Motor neuron (in vitro differentiated cells): ENCODE data around the gene PIAS1. TPM values are rescaled to one million over a fixed set of nuclear protein-coding genes. Genes with fewer than 3 reads are reported as not detected.
"Not testable (repeated sequence)": the region's sequence is repeated elsewhere in the genome, so short reads cannot be mapped to it uniquely, and the experiment has no call there.

Experiments
- ATAC-seq, 8 experiments: fragments of 200-7000 bp; cut with Tn5 transposase; replicated peaks in 6 of 8; 2 replicates each; pipeline ENCODE4 v1.8.0; 2021; ENCODE audit warnings: mild to moderate bottlenecking in 8 of 8, moderate library complexity in 8 of 8
- H3K27ac ChIP-seq, 2 donors: fragments of 250-450 bp; sonication (Bioruptor Pico); 2 replicates each; pipeline ENCODE4 v1.9.0; 2021; ENCODE audit warnings: antibody characterized with exemption in 2 of 2, mild to moderate bottlenecking in 2 of 2, moderate library complexity in 1 of 2
- H3K4me1 ChIP-seq, 2 donors: fragments of 250-450 bp; sonication (Bioruptor Pico); replicated peaks in 1 of 2; 2 replicates each; pipeline ENCODE4 v1.6.1; 2021; ENCODE audit warnings: antibody characterized with exemption in 2 of 2, mild to moderate bottlenecking in 2 of 2, moderate library complexity in 1 of 2
- H3K4me3 ChIP-seq, 5 donors: fragments of 250-450 bp; sonication (Bioruptor Pico); 2 replicates each; pipeline ENCODE4 v1.9.0; 2021; ENCODE audit warnings: antibody characterized with exemption in 5 of 5, mild to moderate bottlenecking in 5 of 5, moderate library complexity in 4 of 5
- WGBS, 10 experiments: fragments of 450-650 bp; shearing (Covaris generic); methylation state at CpG; one replicate each; pipeline ENCODE4 v1.0.0; 2022; 5-methylcytosine and 5-hydroxymethylcytosine counted together
- in situ Hi-C, 9 experiments: fragments of 400-800 bp; cut with MboI; loops; one replicate each; pipeline ENCODE4 v1.15.0; 2021; ENCODE audit warnings: low sequenced_read_pairs in 9 of 9, low pct_unique_long_range_greater_than_20kb in 2 of 9; ENCODE audit not compliant: unreplicated experiment in 9 of 9
- total RNA-seq, 8 experiments: library from RNA; unstranded; fragments of 300-600 nt; gene quantifications; 2 replicates each; pipeline versions ENCODE4 v1.2.3 to v1.2.4, GENCODE V29; 2022

PIAS1 gene
- total RNA-seq, 8 experiments from 2014 or later = 20.5 to 47.4 (median 31.3) TPM

DNA sequence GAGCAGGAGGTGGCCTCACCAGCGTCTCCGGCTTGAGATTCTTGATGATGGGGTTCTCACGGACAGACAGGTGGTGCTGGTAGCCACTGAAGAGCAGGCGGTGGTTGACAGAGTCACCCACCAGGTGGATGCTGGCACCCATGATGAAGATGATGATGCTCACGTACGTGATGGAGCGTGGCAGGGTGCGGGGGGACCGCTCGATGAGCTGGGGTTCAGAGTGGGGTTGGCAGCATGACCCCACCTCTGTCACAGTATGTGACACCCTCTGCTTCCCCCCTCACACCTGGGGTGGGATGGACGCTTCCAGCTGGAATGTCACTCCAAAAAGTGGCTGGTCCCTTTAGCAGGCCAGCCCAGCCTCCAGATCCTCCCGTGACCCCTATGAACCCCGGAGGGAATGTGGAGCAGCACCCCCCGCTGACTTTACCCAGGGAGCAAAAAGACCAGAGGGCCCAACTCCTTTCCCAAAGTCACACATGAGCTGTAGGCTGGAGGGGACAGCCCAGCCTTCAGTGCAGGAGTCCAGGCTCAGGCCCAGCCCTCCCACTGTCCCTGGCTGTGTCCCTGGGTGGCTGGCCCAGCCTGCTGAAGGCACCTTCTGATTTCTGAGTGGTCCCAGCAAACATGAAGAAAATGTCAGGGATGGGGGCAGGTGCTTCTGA lies 157.7 kb downstream of the PIAS1 start:
- H3K4me3 ChIP-seq = no peak overlapping the region
- H3K27ac ChIP-seq = no peak overlapping the region
- peaks cover 0 to 9% of the 10 kb centered on the region in 2 donors for H3K4me1 ChIP-seq
- in situ Hi-C loops = no loop called here
- ATAC-seq = no peak
- 90% methylated on average over 8 of the region's 14 CpGs; no CpG with 5 or more reads in 9 of the 10 experiments for WGBS, 10 experiments

- ATAC-seq, H3K4me1 ChIP-seq, H3K27ac ChIP-seq, H3K4me3 ChIP-seq, in situ Hi-C loops: not testable (repeated sequence)
- WGBS, 10 experiments = 80 to 100% (median 96%) methylated on average over 1 to 3 of the region's 6 CpGs; no CpG with 5 or more reads in 5 of the 10 experiments
Measured at GRCh38 chr15:68213491-68213845, 159.4 kb downstream of the PIAS1 start.

DNA sequence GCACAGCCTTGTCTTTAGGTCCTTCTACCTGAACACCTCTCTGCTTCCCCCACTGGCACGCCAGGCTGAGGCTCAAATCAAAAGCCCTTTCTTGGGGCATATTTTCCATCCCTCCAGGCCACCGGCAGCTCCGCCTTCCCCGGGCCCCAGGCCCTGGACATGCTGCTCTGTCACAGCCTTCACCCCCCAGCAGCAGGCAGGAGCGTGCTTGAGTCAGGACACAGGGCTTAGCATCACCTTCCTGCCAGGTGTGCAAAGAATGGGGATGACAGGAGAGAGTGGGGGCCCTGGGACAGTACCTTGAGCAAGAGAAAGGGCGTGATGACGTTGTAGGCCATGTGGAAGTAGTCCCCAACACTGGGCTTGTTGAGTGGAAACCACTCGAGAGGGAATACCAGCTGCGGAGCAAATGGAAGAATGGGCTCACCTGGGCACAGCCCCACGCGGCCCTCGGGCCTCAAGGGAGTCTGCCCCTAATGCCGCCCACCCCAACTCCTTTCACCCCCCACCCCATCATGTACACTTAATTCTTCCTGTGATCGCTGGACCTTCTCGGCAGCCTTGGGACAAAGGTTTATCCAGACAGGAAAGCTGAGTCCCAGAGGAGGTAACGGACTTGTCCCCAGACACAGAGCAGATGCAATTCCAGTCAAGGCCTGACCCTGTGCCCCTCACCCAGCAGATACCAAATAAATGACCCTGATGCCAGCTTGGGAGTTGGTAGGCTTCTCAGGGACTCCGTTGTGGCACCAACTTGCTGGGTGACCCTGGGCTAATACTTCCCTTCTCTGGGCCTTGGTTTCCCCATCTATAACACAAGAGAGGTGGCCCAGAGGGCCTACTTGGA lies 160.1 kb downstream of the PIAS1 start:
- H3K27ac ChIP-seq = no peak overlapping the region
- in situ Hi-C loops = no loop called here
- no peak overlapping the region for H3K4me3 ChIP-seq
- WGBS, 10 experiments = 89 to 100% (median 100%) methylated on average over 1 to 5 of the region's 17 CpGs; no CpG with 5 or more reads in 3 of the 10 experiments
- ATAC-seq = no peak
- H3K4me1 ChIP-seq = peaks cover 0 to 9% of the 10 kb centered on the region in 2 donors

GRCh38 chr15:68214838-68215254 lies 160.7 kb downstream of the PIAS1 start:
- in situ Hi-C loops = no loop called here
- no peak for ATAC-seq
- Histone ChIP-seq H3K4me1 (peaks cover 0 to 9% of the 10 kb centered on the region in 2 donors), H3K27ac (no peak overlapping the region), H3K4me3 (no peak overlapping the region)
- 62 to 100% (median 95%) methylated on average over 1 to 5 of the region's 6 CpGs; no CpG with 5 or more reads in 1 of the 10 experiments for WGBS, 10 experiments

DNA sequence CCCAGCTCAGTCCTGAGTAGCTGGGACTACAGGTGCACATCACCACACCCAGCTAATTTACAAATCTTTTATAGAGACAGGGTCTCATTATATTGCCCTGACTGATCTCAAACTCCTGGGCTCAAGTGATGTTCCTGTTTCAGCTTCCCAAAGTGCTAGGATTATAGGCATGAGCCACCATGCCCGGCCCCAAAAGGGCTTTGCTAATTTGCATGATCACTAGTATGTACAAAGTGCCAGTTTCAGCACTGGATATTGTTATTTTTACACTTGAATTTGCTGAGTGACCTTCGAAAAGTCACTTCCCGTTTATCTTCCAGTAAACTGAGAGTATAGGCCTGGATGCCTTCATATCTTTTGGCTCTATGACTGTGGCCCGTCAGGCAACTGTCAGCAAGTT lies 163.2 kb downstream of the PIAS1 start:
- Histone ChIP-seq H3K4me3 (no peak overlapping the region), H3K4me1 (no peaks in the 10 kb centered on the region), H3K27ac (no peak overlapping the region)
- 91 to 100% (median 100%) methylated on average over 1 to 4 of the region's 4 CpGs; no CpG with 5 or more reads in 3 of the 10 experiments for WGBS, 10 experiments
- ATAC-seq = no peak
- in situ Hi-C loops = no loop called here

DNA sequence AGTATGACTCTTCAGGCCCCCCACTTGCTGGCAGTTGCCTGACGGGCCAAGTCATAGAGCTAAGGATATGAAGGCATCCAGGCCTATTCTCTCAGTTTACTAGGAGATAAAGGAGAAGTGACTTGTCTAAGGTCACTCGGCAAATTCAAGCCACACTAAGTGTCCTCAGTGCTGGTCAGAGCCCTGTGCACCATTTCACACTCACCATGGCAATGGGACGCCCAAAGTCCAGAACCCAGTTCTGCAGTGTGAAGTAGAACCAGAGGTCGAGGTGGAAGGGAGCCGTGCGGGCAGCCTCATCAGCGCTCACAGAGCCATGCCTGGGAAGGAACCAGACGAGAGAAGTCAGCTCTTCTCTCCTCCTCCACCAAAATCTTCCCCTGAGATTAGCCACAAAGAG lies 164.2 kb downstream of the PIAS1 start:
- in situ Hi-C loops = no loop called here
- ATAC-seq = no peak
- WGBS, 10 experiments = 75 to 100% (median 99%) methylated on average over 1 to 7 of the region's 8 CpGs; no CpG with 5 or more reads in 2 of the 10 experiments
- no peak overlapping the region for H3K4me3 ChIP-seq
- H3K4me1 ChIP-seq = peaks cover 2 to 4% of the 10 kb centered on the region in 2 donors
- H3K27ac ChIP-seq = no peak overlapping the region

DNA sequence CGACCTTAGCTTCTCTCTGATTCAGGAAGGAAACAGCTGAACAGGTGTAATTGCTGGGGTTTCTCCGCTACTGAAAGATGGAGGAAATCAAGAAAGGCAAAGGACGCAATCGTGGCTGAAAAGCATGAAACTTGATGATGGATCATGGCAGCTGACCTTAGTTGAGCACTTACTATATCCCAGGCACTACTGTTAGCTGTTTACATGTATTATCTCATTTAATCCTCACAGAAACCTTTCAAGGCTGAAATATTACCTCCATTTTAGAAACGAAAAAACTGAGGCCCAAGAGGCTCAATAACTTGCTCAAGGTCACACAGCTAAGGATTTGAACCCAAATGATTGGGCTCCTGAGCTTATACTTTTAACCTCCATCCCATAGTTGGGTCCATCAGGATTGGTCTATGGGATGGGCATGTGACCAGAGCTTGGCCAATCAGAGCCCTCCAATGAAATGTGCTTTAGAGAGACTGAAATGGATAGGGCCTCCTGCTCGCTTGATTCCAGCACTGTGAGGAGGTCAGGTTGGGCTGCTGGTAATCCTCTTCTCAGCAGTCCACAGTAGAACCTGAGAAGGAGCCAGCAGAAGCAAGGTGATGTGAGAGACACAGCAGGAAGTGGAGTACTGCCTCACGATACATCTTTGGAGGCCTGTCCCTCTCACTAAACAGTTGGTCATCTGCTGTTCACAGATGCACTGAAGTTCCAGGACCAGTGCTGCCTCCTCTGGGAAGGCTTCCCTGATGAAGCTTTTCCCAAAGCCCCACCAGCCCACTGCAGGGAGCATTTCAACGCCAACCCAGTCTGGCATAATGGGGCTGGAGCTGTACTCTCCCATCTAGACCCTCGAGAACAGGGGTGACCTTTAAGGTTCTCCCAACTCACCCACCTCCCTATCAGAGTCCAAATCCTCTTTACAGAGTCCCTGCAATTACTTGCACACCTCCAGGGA lies 165.0 kb downstream of the PIAS1 start:
- no peak for ATAC-seq
- no peak overlapping the region for H3K27ac ChIP-seq
- in situ Hi-C loops = no loop called here
- H3K4me1 ChIP-seq = peaks cover 2 to 5% of the 10 kb centered on the region in 2 donors
- 90 to 100% (median 95%) methylated on average over 2 to 5 of the region's 9 CpGs; no CpG with 5 or more reads in 1 of the 10 experiments for WGBS, 10 experiments
- no peak overlapping the region for H3K4me3 ChIP-seq

DNA sequence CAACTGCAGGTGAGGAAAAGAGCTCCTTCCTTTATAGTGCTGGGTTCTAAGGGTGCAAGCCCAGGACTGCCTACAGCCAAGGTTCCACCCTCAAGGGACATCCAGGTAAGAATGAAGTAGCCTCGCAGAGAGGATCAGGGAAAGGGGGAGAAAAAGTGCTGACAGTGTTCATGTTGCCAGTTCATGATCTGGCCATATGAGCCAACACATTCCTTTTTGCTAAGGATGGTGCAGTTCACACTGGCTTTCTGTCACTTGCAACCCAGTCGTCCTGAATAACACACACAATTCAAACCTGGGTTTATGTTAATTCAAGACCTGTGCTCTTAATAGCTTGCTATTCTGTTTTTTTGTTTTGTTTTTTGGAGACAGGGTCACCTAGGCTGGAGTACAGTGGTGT lies 166.4 kb downstream of the PIAS1 start:
- H3K4me3 ChIP-seq = no peak overlapping the region
- H3K4me1 ChIP-seq = peaks cover 2 to 5% of the 10 kb centered on the region in 2 donors
- 90 to 100% (median 95%) methylated on average over 1 to 2 of the region's 2 CpGs; no CpG with 5 or more reads in 5 of the 10 experiments for WGBS, 10 experiments
- in situ Hi-C loops = no loop called here
- no peak for ATAC-seq
- H3K27ac ChIP-seq = no peak overlapping the region

DNA sequence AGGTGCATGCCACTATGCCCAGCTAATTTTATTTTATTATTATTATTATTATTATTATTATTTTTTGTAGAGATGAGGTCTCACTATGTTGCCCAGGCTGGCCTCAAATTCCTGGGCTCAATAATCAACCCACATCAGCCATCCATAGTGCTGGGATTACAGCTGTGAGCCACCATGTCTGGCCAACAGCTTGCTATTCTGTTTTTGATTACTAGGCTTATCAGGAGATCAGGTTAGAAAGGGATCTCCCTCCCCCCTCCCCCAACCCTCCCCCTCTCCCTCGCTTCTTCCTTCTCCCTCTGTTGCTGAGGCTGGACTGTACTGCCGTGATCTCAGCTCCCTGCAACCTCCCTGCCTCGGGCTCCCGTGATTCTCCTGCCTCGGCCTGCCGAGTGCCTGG lies 166.9 kb downstream of the PIAS1 start:
- no peak for ATAC-seq
- H3K27ac ChIP-seq = no peak overlapping the region
- H3K4me3 ChIP-seq = no peak overlapping the region
- WGBS, 10 experiments = no CpG with 5 or more reads among the region's 6 CpGs
- peaks cover 2 to 5% of the 10 kb centered on the region in 2 donors for H3K4me1 ChIP-seq
- in situ Hi-C loops = no loop called here

GRCh38 chr15:68221530-68222431 lies 167.7 kb downstream of the PIAS1 start:
- ATAC-seq, H3K27ac ChIP-seq, H3K4me1 ChIP-seq, in situ Hi-C loops, H3K4me3 ChIP-seq: not testable (repeated sequence)
- no CpG with 5 or more reads among the region's 55 CpGs for WGBS, 10 experiments

- ATAC-seq, H3K27ac ChIP-seq, H3K4me1 ChIP-seq, H3K4me3 ChIP-seq, in situ Hi-C loops: not testable (repeated sequence)
- no CpG with 5 or more reads among the region's 18 CpGs for WGBS, 10 experiments
Measured at GRCh38 chr15:68222432-68222743, 168.3 kb downstream of the PIAS1 start.

- in situ Hi-C loops = no loop called here
- peaks cover 3 to 16% of the 10 kb centered on the region in 2 donors for H3K4me1 ChIP-seq
- peak in 1 of 8 experiments; percentile 48 for ATAC-seq
- 80 to 100% (median 100%) methylated on average over 1 of the region's 6 CpGs; no CpG with 5 or more reads in 6 of the 10 experiments for WGBS, 10 experiments
- peak overlapping the region; percentile 50 to 69 for H3K27ac ChIP-seq
- no peak overlapping the region for H3K4me3 ChIP-seq
Measured at GRCh38 chr15:68223171-68223570, 169.1 kb downstream of the PIAS1 start.
